ENCODE measurements around the gene KRTAP21-3.

Gene KRTAP21-3

GRCh38 chr21:30710499-30710898 lies 8.1 kb downstream of the KRTAP21-3 start:
- H3K27ac ChIP-seq (ENCODE audit: low read depth, low read length), result no peak overlapping the region
- H3K9ac ChIP-seq (ENCODE audit: low read length), result no peak overlapping the region
- H3K4me1 ChIP-seq (ENCODE audit: control insufficient read depth, insufficient read depth, low read length), result no peaks in the 10 kb centered on the region
- no peaks in the 10 kb centered on the region for H3K36me3 ChIP-seq (ENCODE audit: control insufficient read depth, insufficient read depth, low read length)
- no peak overlapping the region for H3K4me3 ChIP-seq (ENCODE audit: low read length)
- H3K27me3 ChIP-seq (ENCODE audit: control insufficient read depth, insufficient read depth, low read length), result no peaks in the 10 kb centered on the region

- no peaks in the 10 kb centered on the region for H3K36me3 ChIP-seq (ENCODE audit: control insufficient read depth, insufficient read depth, low read length)
- H3K27ac ChIP-seq (ENCODE audit: low read depth, low read length), result no peak overlapping the region
- no peaks in the 10 kb centered on the region for H3K4me1 ChIP-seq (ENCODE audit: control insufficient read depth, insufficient read depth, low read length)
- no peak overlapping the region for H3K9ac ChIP-seq (ENCODE audit: low read length)
- H3K4me3 ChIP-seq (ENCODE audit: low read length), result no peak overlapping the region
- H3K27me3 ChIP-seq (ENCODE audit: control insufficient read depth, insufficient read depth, low read length), result no peaks in the 10 kb centered on the region
Measured at GRCh38 chr21:30707409-30707808, 11.2 kb downstream of the KRTAP21-3 start.

- Histone ChIP-seq H3K27ac (ENCODE audit: low read depth, low read length) (no peak overlapping the region), H3K4me1 (ENCODE audit: control insufficient read depth, insufficient read depth, low read length) (no peaks in the 10 kb centered on the region), H3K9ac (ENCODE audit: low read length) (no peak overlapping the region), H3K36me3 (ENCODE audit: control insufficient read depth, insufficient read depth, low read length) (no peaks in the 10 kb centered on the region), H3K4me3 (ENCODE audit: low read length) (no peak overlapping the region), H3K27me3 (ENCODE audit: control insufficient read depth, insufficient read depth, low read length) (no peaks in the 10 kb centered on the region)
Measured at GRCh38 chr21:30695956-30696355, 22.6 kb downstream of the KRTAP21-3 start.

- H3K27ac ChIP-seq (ENCODE audit: low read depth, low read length), result no peak overlapping the region
- no peak overlapping the region for H3K9ac ChIP-seq (ENCODE audit: low read length)
- H3K4me1 ChIP-seq (ENCODE audit: control insufficient read depth, insufficient read depth, low read length), result no peaks in the 10 kb centered on the region
- H3K4me3 ChIP-seq (ENCODE audit: low read length), result no peak overlapping the region
- H3K27me3 ChIP-seq (ENCODE audit: control insufficient read depth, insufficient read depth, low read length), result no peaks in the 10 kb centered on the region
- no peaks in the 10 kb centered on the region for H3K36me3 ChIP-seq (ENCODE audit: control insufficient read depth, insufficient read depth, low read length)
Measured at GRCh38 chr21:30689822-30690221, 28.8 kb downstream of the KRTAP21-3 start.

- H3K4me3 ChIP-seq (ENCODE audit: low read length), result no peak overlapping the region
- H3K27ac ChIP-seq (ENCODE audit: low read depth, low read length), result no peak overlapping the region
- no peaks in the 10 kb centered on the region for H3K27me3 ChIP-seq (ENCODE audit: control insufficient read depth, insufficient read depth, low read length)
- no peak overlapping the region for H3K9ac ChIP-seq (ENCODE audit: low read length)
- H3K4me1 ChIP-seq (ENCODE audit: control insufficient read depth, insufficient read depth, low read length), result no peaks in the 10 kb centered on the region
- no peaks in the 10 kb centered on the region for H3K36me3 ChIP-seq (ENCODE audit: control insufficient read depth, insufficient read depth, low read length)
Measured at GRCh38 chr21:30684506-30684905, 34.1 kb downstream of the KRTAP21-3 start.

- no peaks in the 10 kb centered on the region for H3K36me3 ChIP-seq (ENCODE audit: control insufficient read depth, insufficient read depth, low read length)
- no peak overlapping the region for H3K9ac ChIP-seq (ENCODE audit: low read length)
- H3K27ac ChIP-seq (ENCODE audit: low read depth, low read length), result no peak overlapping the region
- no peak overlapping the region for H3K4me3 ChIP-seq (ENCODE audit: low read length)
- no peaks in the 10 kb centered on the region for H3K27me3 ChIP-seq (ENCODE audit: control insufficient read depth, insufficient read depth, low read length)
- no peaks in the 10 kb centered on the region for H3K4me1 ChIP-seq (ENCODE audit: control insufficient read depth, insufficient read depth, low read length)
Measured at GRCh38 chr21:30680586-30680985, 38.0 kb downstream of the KRTAP21-3 start.

- Histone ChIP-seq H3K9ac (ENCODE audit: low read length) (no peak overlapping the region), H3K27ac (ENCODE audit: low read depth, low read length) (no peak overlapping the region), H3K27me3 (ENCODE audit: control insufficient read depth, insufficient read depth, low read length) (no peaks in the 10 kb centered on the region), H3K4me3 (ENCODE audit: low read length) (no peak overlapping the region), H3K36me3 (ENCODE audit: control insufficient read depth, insufficient read depth, low read length) (no peaks in the 10 kb centered on the region), H3K4me1 (ENCODE audit: control insufficient read depth, insufficient read depth, low read length) (no peaks in the 10 kb centered on the region)
Measured at GRCh38 chr21:30676737-30677136, 41.8 kb downstream of the KRTAP21-3 start.

GRCh38 chr21:30674312-30674711 lies 44.3 kb downstream of the KRTAP21-3 start:
- no peaks in the 10 kb centered on the region for H3K36me3 ChIP-seq (ENCODE audit: control insufficient read depth, insufficient read depth, low read length)
- no peaks in the 10 kb centered on the region for H3K27me3 ChIP-seq (ENCODE audit: control insufficient read depth, insufficient read depth, low read length)
- H3K4me3 ChIP-seq (ENCODE audit: low read length), result no peak overlapping the region
- no peak overlapping the region for H3K27ac ChIP-seq (ENCODE audit: low read depth, low read length)
- no peaks in the 10 kb centered on the region for H3K4me1 ChIP-seq (ENCODE audit: control insufficient read depth, insufficient read depth, low read length)
- no peak overlapping the region for H3K9ac ChIP-seq (ENCODE audit: low read length)

- no peak overlapping the region for H3K9ac ChIP-seq (ENCODE audit: low read length)
- H3K27me3 ChIP-seq (ENCODE audit: control insufficient read depth, insufficient read depth, low read length), result no peaks in the 10 kb centered on the region
- H3K27ac ChIP-seq (ENCODE audit: low read depth, low read length), result no peak overlapping the region
- no peaks in the 10 kb centered on the region for H3K4me1 ChIP-seq (ENCODE audit: control insufficient read depth, insufficient read depth, low read length)
- H3K4me3 ChIP-seq (ENCODE audit: low read length), result no peak overlapping the region
- no peaks in the 10 kb centered on the region for H3K36me3 ChIP-seq (ENCODE audit: control insufficient read depth, insufficient read depth, low read length)
Measured at GRCh38 chr21:30672985-30673650, 45.5 kb downstream of the KRTAP21-3 start.

GRCh38 chr21:30668776-30669175 lies 49.8 kb downstream of the KRTAP21-3 start:
- no peak overlapping the region for H3K4me3 ChIP-seq (ENCODE audit: low read length)
- H3K4me1 ChIP-seq (ENCODE audit: control insufficient read depth, insufficient read depth, low read length), result no peaks in the 10 kb centered on the region
- H3K27me3 ChIP-seq (ENCODE audit: control insufficient read depth, insufficient read depth, low read length), result no peaks in the 10 kb centered on the region
- H3K27ac ChIP-seq (ENCODE audit: low read depth, low read length), result no peak overlapping the region
- no peak overlapping the region for H3K9ac ChIP-seq (ENCODE audit: low read length)
- H3K36me3 ChIP-seq (ENCODE audit: control insufficient read depth, insufficient read depth, low read length), result no peaks in the 10 kb centered on the region
